K562 (cell line): ENCODE data around the gene ENTPD3. TPM values are rescaled to one million over a fixed set of nuclear protein-coding genes. Genes with fewer than 3 reads are reported as not detected.

Experiments
- ATF3 ChIP-seq, 2 experiments: fragments of 450-650 bp in 1 of 2; sonication (generic) in 1 of 2; formaldehyde crosslinking in 1 of 2; IDR thresholded peaks in 1 of 2; conservative IDR thresholded peaks in 1 of 2; 2 replicates each; pipeline versions ENCODE4 v1.6.1 to v1.8.1; 2016 to 2023; ENCODE audit warnings: mild to moderate bottlenecking in 2 of 2, moderate library complexity in 2 of 2, inconsistent platforms in 1 of 2, missing genetic modification reagents in 1 of 2
- HES1 ChIP-seq: fragments of 450-650 bp; IDR thresholded peaks from 2 replicates; pipeline ENCODE4 v1.6.1; 2016; ENCODE audit warnings: low read depth, mild to moderate bottlenecking, moderate library complexity
- HLTF ChIP-seq: fragments of 450-650 bp; IDR thresholded peaks from 2 replicates; pipeline ENCODE4 v1.6.1; 2016
- HSF4 ChIP-seq: fragments of 250-450 bp; sonication (Bioruptor Pico); IDR thresholded peaks from 2 replicates; pipeline ENCODE4 v2.1.2; 2022; ENCODE audit warnings: mild to moderate bottlenecking, moderate library complexity, borderline replicate concordance
- MECOM ChIP-seq: fragments of 250-450 bp; sonication (Bioruptor Pico); IDR thresholded peaks from 2 replicates; pipeline ENCODE4 v1.8.0; 2022; ENCODE audit warnings: inconsistent platforms
- MGA ChIP-seq: fragments of 450-650 bp; IDR thresholded peaks from 2 replicates; pipeline ENCODE4 v1.6.1; 2016; ENCODE audit warnings: mild to moderate bottlenecking, moderate library complexity
- PTRF ChIP-seq: fragments of 450-650 bp; IDR thresholded peaks from 2 replicates; pipeline ENCODE4 v1.6.1; 2016; ENCODE audit warnings: mild to moderate bottlenecking, missing genetic modification characterization, missing compliant biosample characterization
- VEZF1 ChIP-seq: fragments of 200-800 bp; sonication (Bioruptor generic); IDR thresholded peaks from 2 replicates; pipeline ENCODE4 v1.6.1; 2017; ENCODE audit warnings: missing genetic modification characterization, missing compliant biosample characterization
- polyA plus RNA-seq, 8 experiments: library from polyadenylated mRNA; depleted of rRNA in 4 of 8; stranded (reverse) in 5 of 8; unstranded in 3 of 8; fragments of >200 nt; fragmentation: Nextera tagmentation in 2 of 8; fragmentation: Illumina TruSeq in 1 of 8; extraction: Ambion mirVana in 2 of 8; extraction: Trizol in 1 of 8; gene quantifications; 2 replicates each; pipeline versions ENCODE4 v1.2.1 to v1.2.3, GENCODE V29; 2011 to 2014; ENCODE audit warnings: inconsistent platforms in 1 of 8, missing spikeins in 1 of 8
- total RNA-seq, 7 experiments: library from RNA; depleted of rRNA in 6 of 7; stranded (reverse); fragments of >200 nt in 6 of 7; fragmentation: Illumina TruSeq in 2 of 7; extraction: Trizol in 2 of 7; gene quantifications; 2 replicates each; pipeline versions ENCODE4 v1.2.1 to v1.2.3, GENCODE V29; 2011 to 2021; ENCODE audit warnings: low replicate concordance in 1 of 7

ENTPD3 gene
- total and polyA plus RNA-seq, 9 of the 15 experiments (the other 6 are each of a cell fraction or from before 2014, with no cell fraction given) = 0.23 to 2.1 (median 0.58) TPM

- TF ChIP-seq MGA = no peak
- no peak for TF ChIP-seq VEZF1 (CRISPR knock-in tag)
- no peak for TF ChIP-seq MECOM (CRISPR knock-in tag)
- TF ChIP-seq HES1 = no peak
- TF ChIP-seq PTRF (tag) = no peak
- no peak for TF ChIP-seq HSF4
- TF ChIP-seq HLTF = 0 out of 2 replicates have a peak, but pooled peaks have one; percentile 28
- no peak for TF ChIP-seq ATF3 (IDR thresholded peaks at IDR 0.05)
- no peak for TF ChIP-seq ATF3 (CRISPR knock-in tag; conservative IDR thresholded peaks at IDR 0.05)
Observed at GRCh38 chr3:40350529-40350928, 36.5 kb upstream of the ENTPD3 start (continued).
